SK-N-MC (cell line): Measurements from ENCODE around the gene MYO18A.

Experiments
- EZH2 ChIP-seq: fragments of 200-600 bp; sonication (generic); IDR thresholded peaks from one replicate; pipeline ENCODE4 v1.6.1; 2017; ENCODE audit warnings: antibody characterized with exemption
- FOXP2 ChIP-seq: optimal IDR thresholded peaks from 2 replicates; pipeline ENCODE3; 2011; ENCODE audit warnings: mild to moderate bottlenecking, moderate library complexity; ENCODE audit not compliant: insufficient read depth; ENCODE audit errors: extremely low read length, control extremely low read depth
- POLR2AphosphoS5 ChIP-seq: IDR thresholded peaks from 2 replicates; pipeline ENCODE4 v1.6.1; 2012; ENCODE audit warnings: mild to moderate bottlenecking, low read depth, low read length, borderline replicate concordance

- TF ChIP-seq EZH2, result no peak
- no peak for TF ChIP-seq POLR2AphosphoS5
- TF ChIP-seq FOXP2, result no peak
Measured at GRCh38 chr17:29036584-29036983, 143.6 kb downstream of the MYO18A start.
